GM12878 (cell line): Measurements from ENCODE around the gene PPP3CA.

Experiments
- CHD2 ChIP-seq: IDR thresholded peaks from 2 replicates; pipeline ENCODE4 v1.6.1; 2011; ENCODE audit warnings: low read depth, low read length, improper control_type of control experiment, borderline replicate concordance
- CTCF ChIP-seq, 3 experiments: IDR thresholded peaks in 2 of 3; conservative IDR thresholded peaks in 1 of 3; 2 replicates each; pipeline ENCODE4 v1.5.1; 2011; ENCODE audit warnings: low read depth in 3 of 3, low read length in 3 of 3, mild to moderate bottlenecking in 3 of 3, control low read depth in 2 of 3, moderate library complexity in 2 of 3, inconsistent platforms in 1 of 3, mixed read lengths in 1 of 3; ENCODE audit not compliant: control insufficient read depth in 2 of 3, insufficient read depth in 1 of 3; ENCODE audit errors: extremely low read depth in 1 of 3
- CUX1 ChIP-seq: IDR thresholded peaks from 2 replicates; pipeline ENCODE4 v1.6.1; 2012; ENCODE audit warnings: improper control_type of control experiment, low read depth, low read length; ENCODE audit not compliant: insufficient replicate concordance
- IKZF1 ChIP-seq: fragments of 450-650 bp; conservative IDR thresholded peaks from 2 replicates; pipeline ENCODE4 v1.6.1; 2017; ENCODE audit warnings: antibody characterized with exemption, mild to moderate bottlenecking
- JUNB ChIP-seq: IDR thresholded peaks from 2 replicates; pipeline ENCODE4 v1.6.1; 2016; ENCODE audit warnings: antibody characterized with exemption, mild to moderate bottlenecking
- MAX ChIP-seq: IDR thresholded peaks from 2 replicates; pipeline ENCODE4 v1.6.1; 2012; ENCODE audit warnings: low read depth, low read length, improper control_type of control experiment
- NBN ChIP-seq: fragments of 450-650 bp; IDR thresholded peaks from 2 replicates; pipeline ENCODE4 v1.6.1; 2016
- NFYB ChIP-seq: IDR thresholded peaks from 2 replicates; pipeline ENCODE4 v1.6.1; 2011; ENCODE audit warnings: low read depth, mild to moderate bottlenecking, low read length, improper control_type of control experiment, moderate library complexity; ENCODE audit not compliant: insufficient read depth
- STAT1 ChIP-seq: fragments of 450-650 bp; conservative IDR thresholded peaks from 2 replicates; pipeline ENCODE4 v1.6.1; 2014; ENCODE audit warnings: antibody characterized with exemption, mild to moderate bottlenecking
- TAF1 ChIP-seq: IDR thresholded peaks from 2 replicates; pipeline ENCODE4 v1.6.1; 2011; ENCODE audit warnings: mild to moderate bottlenecking, low read depth, low read length, borderline replicate concordance
- ZBED1 ChIP-seq: IDR thresholded peaks from 2 replicates; pipeline ENCODE4 v1.6.1; 2016; ENCODE audit warnings: borderline replicate concordance

- no peak for TF ChIP-seq STAT1
- TF ChIP-seq TAF1: no peak
- no peak for TF ChIP-seq MAX
- TF ChIP-seq NBN: no peak
- TF ChIP-seq JUNB: no peak
- TF ChIP-seq CHD2: no peak
- TF ChIP-seq ZBED1: no peak
- TF ChIP-seq CTCF (IDR thresholded peaks at IDR 0.05 in 2 of 3, conservative IDR thresholded peaks at IDR 0.05 in 1 of 3; ENCODE audit: control insufficient read depth in 2 of 3, extremely low read depth in 1 of 3, insufficient read depth in 1 of 3, low read depth in 3 of 3, low read length in 3 of 3): no peak
- no peak for TF ChIP-seq IKZF1
- no peak for TF ChIP-seq NFYB
- TF ChIP-seq CUX1: no peak
These were observed 258.2 kb downstream of the PPP3CA start for GRCh38 chr4:101089168-101089567.
